K562 (cell line): ENCODE measurements around the gene SCN2B. TPM values are rescaled to one million over a fixed set of nuclear protein-coding genes. Genes with fewer than 3 reads are reported as not detected.

Experiments
- ATAC-seq: fragments of 200-7000 bp; cut with Tn5 transposase; 3 replicates; pipeline ENCODE4 v1.9.1; 2020; ENCODE audit warnings: moderate library complexity
- BruUV-seq: library from RNA; stranded (reverse); fragments of 400-500 nt; replicated peaks from 2 replicates; lab custom pipeline; 2021; lab: Mats Ljungman, UMichigan
- CTCF ChIA-PET: fragments of 300-600 bp; formaldehyde crosslinking; extraction: SDS; loops from one replicate; lab custom pipeline; 2021; ENCODE audit warnings: low intra/inter-chr PET ratio; lab: Yijun Ruan, JAX
- POLR2A ChIA-PET: fragments of 300-600, 350-650 bp; sonication (Branson Sonifier 250); formaldehyde crosslinking; extraction: SDS; loops from one replicate; lab custom pipeline; 2021; ENCODE audit warnings: antibody characterized with exemption, inconsistent platforms; lab: Yijun Ruan, JAX
- DNase-seq, 4 experiments: peaks; one replicate each; pipeline versions ENCODE4 v3.0.0 to v3.0.0-alpha.2; 2011 to 2018; ENCODE audit warnings: low spot score in 3 of 4, mixed read lengths in 3 of 4; ENCODE audit errors: extremely low read depth in 1 of 4
- FAIRE-seq: peaks from 2 replicates; lab custom pipeline; 2011; peaks lifted over from hg19 to GRCh38; lab: Jason Lieb, UNC
- H2AFZ ChIP-seq: 2 replicates; pipeline ENCODE4 v1.6.0; 2011; ENCODE audit warnings: low read depth, low read length, control low read depth, inconsistent platforms
- H3K27ac ChIP-seq: fragments of 200-600 bp; 3 replicates; pipeline ENCODE4 v1.8.0; 2011; ENCODE audit warnings: low read depth, mild to moderate bottlenecking, control low read depth, inconsistent platforms, low read length, moderate library complexity, mixed read lengths; ENCODE audit errors: extremely low read depth
- H3K27me3 ChIP-seq, 2 experiments: fragments of 300-600 bp in 1 of 2; 2 replicates in 1 of 2; 3 replicates in 1 of 2; pipeline versions ENCODE4 v1.6.0 to v1.8.0; 2011; ENCODE audit warnings: inconsistent platforms in 2 of 2, low read length in 2 of 2, mild to moderate bottlenecking in 1 of 2, mixed read lengths in 1 of 2, moderate library complexity in 1 of 2; ENCODE audit not compliant: control insufficient read depth in 2 of 2, insufficient read depth in 2 of 2
- H3K36me3 ChIP-seq: fragments of 300-600 bp; 3 replicates; pipeline ENCODE4 v1.8.0; 2011; ENCODE audit warnings: mild to moderate bottlenecking, low read length, inconsistent platforms; ENCODE audit not compliant: control insufficient read depth, insufficient read depth
- H3K4me1 ChIP-seq, 2 experiments: fragments of 200-600 bp in 1 of 2; replicated peaks in 1 of 2; 2 replicates in 1 of 2; 3 replicates in 1 of 2; pipeline versions ENCODE4 v1.5.1 to v1.8.0; 2011; ENCODE audit warnings: inconsistent platforms in 2 of 2, low read length in 2 of 2, mild to moderate bottlenecking in 1 of 2, mixed read lengths in 1 of 2, moderate library complexity in 1 of 2; ENCODE audit not compliant: control insufficient read depth in 2 of 2, insufficient read depth in 2 of 2
- H3K4me2 ChIP-seq: 2 replicates; pipeline ENCODE4 v1.6.1; 2011; ENCODE audit warnings: low read length, control low read depth, inconsistent platforms, mixed read lengths; ENCODE audit not compliant: insufficient read depth
- H3K4me3 ChIP-seq: fragments of 200-600 bp; sonication (generic), shearing (Covaris generic); 2 replicates; pipeline ENCODE4 v1.5.1; 2016; ENCODE audit warnings: control low read depth, inconsistent platforms
- H3K79me2 ChIP-seq: fragments of 200-600 bp; 3 replicates; pipeline ENCODE4 v1.8.0; 2011; ENCODE audit warnings: low read length, inconsistent platforms; ENCODE audit not compliant: control insufficient read depth, insufficient read depth
- H3K9ac ChIP-seq, 2 experiments: 2 replicates each; pipeline versions ENCODE4 v1.6.0 to v1.6.1; 2011; ENCODE audit warnings: low read depth in 2 of 2, low read length in 2 of 2, control low read depth in 1 of 2, inconsistent platforms in 1 of 2, mild to moderate bottlenecking in 1 of 2, mixed read lengths in 1 of 2; ENCODE audit not compliant: insufficient read depth in 1 of 2
- H3K9me1 ChIP-seq: one replicate; pipeline ENCODE4 v1.6.0; 2011; ENCODE audit warnings: inconsistent platforms, mild to moderate bottlenecking, low read length, moderate library complexity; ENCODE audit not compliant: control insufficient read depth, insufficient read depth
- H3K9me3 ChIP-seq: replicated peaks from 2 replicates; pipeline ENCODE4 v1.5.1; 2011; ENCODE audit warnings: low read depth, low read length, inconsistent platforms; ENCODE audit not compliant: control insufficient read depth, insufficient read depth
- H4K20me1 ChIP-seq: replicated peaks from 2 replicates; pipeline ENCODE4 v1.6.1; 2011; ENCODE audit warnings: low read length, inconsistent platforms, mixed read lengths; ENCODE audit not compliant: control insufficient read depth, insufficient read depth
- CHD4 ChIP-seq: fragments of 200-600 bp; sonication (generic); IDR thresholded peaks from 3 replicates; pipeline ENCODE4 v1.6.1; 2012; ENCODE audit warnings: low read depth, mild to moderate bottlenecking, mixed read lengths, low read length, inconsistent platforms; ENCODE audit not compliant: insufficient read depth, insufficient replicate concordance, poor library complexity, severe bottlenecking
- CTCFL ChIP-seq: IDR thresholded peaks from 2 replicates; pipeline ENCODE4 v1.6.1; 2011; ENCODE audit warnings: borderline replicate concordance, low read depth, mild to moderate bottlenecking, moderate library complexity, low read length; ENCODE audit not compliant: insufficient read depth, poor library complexity, severe bottlenecking
- FOXK1 ChIP-seq: sonication (generic); formaldehyde crosslinking; IDR thresholded peaks from 2 replicates; pipeline ENCODE4 v1.8.0; 2022; ENCODE audit warnings: missing genetic modification reagents, mild to moderate bottlenecking, borderline replicate concordance
- HDAC2 ChIP-seq: fragments of 450-650 bp; IDR thresholded peaks from 2 replicates; pipeline ENCODE4 v1.6.1; 2016; ENCODE audit warnings: mild to moderate bottlenecking
- NFIC ChIP-seq: fragments of 450-650 bp; IDR thresholded peaks from 2 replicates; pipeline ENCODE4 v1.6.1; 2017; ENCODE audit warnings: mild to moderate bottlenecking, inconsistent platforms
- NR2F6 ChIP-seq: fragments of 450-650 bp; formaldehyde crosslinking; IDR thresholded peaks from 2 replicates; pipeline ENCODE4 v1.4.0; 2020; ENCODE audit warnings: mild to moderate bottlenecking
- NR4A1 ChIP-seq, 2 experiments: fragments of 250-450 bp in 1 of 2; fragments of 450-650 bp in 1 of 2; sonication (Bioruptor Pico) in 1 of 2; IDR thresholded peaks; 2 replicates each; pipeline versions ENCODE4 v1.4.0 to v1.6.1; 2016 to 2020; ENCODE audit warnings: mild to moderate bottlenecking in 2 of 2, missing compliant biosample characterization in 1 of 2, missing genetic modification characterization in 1 of 2, moderate library complexity in 1 of 2
- POLR2H ChIP-seq: IDR thresholded peaks from 2 replicates; pipeline ENCODE4 v1.6.1; 2016; ENCODE audit warnings: missing genetic modification characterization, low read depth, mild to moderate bottlenecking, control low read depth, missing compliant biosample characterization, moderate library complexity
- RHOXF2B ChIP-seq: fragments of 250-450 bp; sonication (Bioruptor Pico); conservative IDR thresholded peaks from 2 replicates; pipeline ENCODE4 v1.5.1; 2021
- ZBTB17 ChIP-seq: fragments of 450-650 bp; formaldehyde crosslinking; IDR thresholded peaks from 2 replicates; pipeline ENCODE4 v1.4.0; 2020; ENCODE audit warnings: mild to moderate bottlenecking
- ZFP36 ChIP-seq: fragments of 150-350 bp; IDR thresholded peaks from 2 replicates; pipeline ENCODE4 v1.6.1; 2018; ENCODE audit warnings: low read length, low read depth; ENCODE audit not compliant: partially characterized antibody
- ZNF583 ChIP-seq: fragments of 250-450 bp; sonication (Bioruptor Pico); IDR thresholded peaks from 2 replicates; pipeline ENCODE4 v1.4.0; 2020
- ZNF76 ChIP-seq: fragments of 250-450 bp; sonication (Bioruptor Pico); IDR thresholded peaks from 2 replicates; pipeline ENCODE4 v1.4.0; 2020; ENCODE audit warnings: mild to moderate bottlenecking, moderate library complexity, borderline replicate concordance
- WGBS: fragments of 100-300 bp; shearing (Covaris generic); methylation state at CpG from one replicate; pipeline ENCODE4 v1.1.6; 2016; ENCODE audit warnings: low coverage, mixed read lengths; ENCODE audit not compliant: insufficient coverage; ENCODE audit errors: missing lambda C conversion rate; 5-methylcytosine and 5-hydroxymethylcytosine counted together
- in situ Hi-C: fragments of 300-500 bp; cut with MboI; formaldehyde crosslinking; loops from 4 replicates; pipeline ENCODE4 v1.15.0; 2018; ENCODE audit warnings: inconsistent platforms, mixed read lengths
- intact Hi-C: fragments of 100-400 bp; cut with micrococcal nuclease; formaldehyde crosslinking; loops from 2 replicates; pipeline ENCODE4 v1.14.2; 2022
- polyA plus RNA-seq, 8 experiments: library from polyadenylated mRNA; depleted of rRNA in 4 of 8; stranded (reverse) in 5 of 8; unstranded in 3 of 8; fragments of >200 nt; fragmentation: Nextera tagmentation in 2 of 8; fragmentation: Illumina TruSeq in 1 of 8; extraction: Ambion mirVana in 2 of 8; extraction: Trizol in 1 of 8; gene quantifications; 2 replicates each; pipeline versions ENCODE4 v1.2.1 to v1.2.3, GENCODE V29; 2011 to 2014; ENCODE audit warnings: inconsistent platforms in 1 of 8, missing spikeins in 1 of 8
- total RNA-seq, 7 experiments: library from RNA; depleted of rRNA in 6 of 7; stranded (reverse); fragments of >200 nt in 6 of 7; fragmentation: Illumina TruSeq in 2 of 7; extraction: Trizol in 2 of 7; gene quantifications; 2 replicates each; pipeline versions ENCODE4 v1.2.1 to v1.2.3, GENCODE V29; 2011 to 2021; ENCODE audit warnings: low replicate concordance in 1 of 7

Gene SCN2B
- total and polyA plus RNA-seq, 9 of the 15 experiments (the other 6 are each of a cell fraction or from before 2014, with no cell fraction given) = not detected

- 21% methylated on average over 11 of the region's 11 CpGs for WGBS
- Histone ChIP-seq H3K4me1 (no peaks in the 10 kb centered on the region), H3K4me2 (no peak overlapping the region), H3K27me3 (peaks cover 2 to 15% of the 10 kb centered on the region in 2 experiments; a peak in 1 of 5 replicates), H3K9ac (no peak overlapping the region), H3K79me2 (no peaks in the 10 kb centered on the region), H4K20me1 (no peaks in the 10 kb centered on the region), H3K27ac (no peak overlapping the region), H3K4me3 (no peak overlapping the region), H3K9me3 (no peaks in the 10 kb centered on the region), H2AFZ (no peak overlapping the region), H3K36me3 (no peaks in the 10 kb centered on the region), H3K9me1 (peaks cover 3% of the 10 kb centered on the region)
- ATAC-seq = no peak
- no peak for TF ChIP-seq HDAC2
- peak; percentile 28; the same call in 1 of the 2 replicates for TF ChIP-seq NFIC
- FAIRE-seq = no peak
- intact Hi-C loops (loop anchor here (5.0 kb wide), 1 partner anchor 62 kb away; no protein-coding TSS in a partner anchor), in situ Hi-C loops (no loop called here)
- ChIA-PET POLR2A (interaction anchor here (0.6 to 1.2 kb wide), 6 partner anchors 14 to 472 kb away, joined by 3 read pairs; no protein-coding TSS in a partner anchor), CTCF (no interaction called here)
- no peak for DNase-seq
- no TSS peak for BruUV-seq
Measured at GRCh38 chr11:118128721-118129470, 47.5 kb downstream of the SCN2B start.

GRCh38 chr11:118128310-118128709 lies 48.1 kb downstream of the SCN2B start:
- H3K79me2 ChIP-seq = no peaks in the 10 kb centered on the region
- H3K27ac ChIP-seq = no peak overlapping the region
- no peaks in the 10 kb centered on the region for H3K9me1 ChIP-seq
- ChIA-PET POLR2A (interaction anchor here (0.8 to 1.1 kb wide), 2 partner anchors 14 to 325 kb away, joined by 3 read pairs; no protein-coding TSS in a partner anchor), CTCF (no interaction called here)
- intact Hi-C loops = loop anchor here (5.0 kb wide), 1 partner anchor 61 kb away; no protein-coding TSS in a partner anchor
- FAIRE-seq (no peak), DNase-seq (no peak), ATAC-seq (no peak)
- no peak overlapping the region for H3K4me2 ChIP-seq
- 17% methylated on average over 4 of the region's 4 CpGs for WGBS
- no TSS peak for BruUV-seq
- no peaks in the 10 kb centered on the region for H3K36me3 ChIP-seq
- peaks cover 2 to 10% of the 10 kb centered on the region in 2 experiments; a peak in 1 of 5 replicates for H3K27me3 ChIP-seq
- no peaks in the 10 kb centered on the region for H4K20me1 ChIP-seq
- in situ Hi-C loops = no loop called here
- no peak overlapping the region for H3K4me3 ChIP-seq
- no peak overlapping the region for H3K9ac ChIP-seq
- no peak overlapping the region for H2AFZ ChIP-seq
- no peaks in the 10 kb centered on the region for H3K9me3 ChIP-seq
- no peaks in the 10 kb centered on the region for H3K4me1 ChIP-seq
- no peak for TF ChIP-seq NR2F6 (CRISPR knock-in tag)
- no peak for TF ChIP-seq RHOXF2B (CRISPR knock-in tag)
- no peak for TF ChIP-seq POLR2H (tag)
- TF ChIP-seq ZFP36 = no peak
- TF ChIP-seq NR4A1 (CRISPR knock-in tag; IDR thresholded peaks at IDR 0.05) = no peak
- TF ChIP-seq NR4A1 (tag; IDR thresholded peaks at IDR 0.05) = no peak
- no peak for TF ChIP-seq ZNF583 (CRISPR knock-in tag)
- TF ChIP-seq ZNF76 (CRISPR knock-in tag) = no peak
- no peak for TF ChIP-seq CTCFL
- no peak for TF ChIP-seq FOXK1 (CRISPR knock-in tag)
- no peak for TF ChIP-seq ZBTB17
- TF ChIP-seq CHD4 = no peak
